HG02852 (cell line): Measurements from ENCODE around the gene CARS1.
"Not testable (repeated sequence)": the region's sequence is repeated elsewhere in the genome, so short reads cannot be mapped to it uniquely, and the experiment has no call there.

ENCODE experiments used
- ATAC-seq: cut with Tn5 transposase; IDR thresholded peaks from one replicate; pipeline ENCODE4 v1.9.1; 2021; ENCODE audit warnings: mild to moderate bottlenecking, moderate library complexity; ENCODE audit not compliant: unreplicated experiment

Gene CARS1

GRCh38 chr11:3090096-3090901 is 33.1 kb upstream of the CARS1 start:
- ATAC-seq, result no peak

GRCh38 chr11:3089236-3090061 is 32.2 kb upstream of the CARS1 start:
- no peak for ATAC-seq

GRCh38 chr11:3088806-3089205 is 31.6 kb upstream of the CARS1 start:
- no peak for ATAC-seq

- ATAC-seq, result no peak
Observed at GRCh38 chr11:3087821-3088800, 30.9 kb upstream of the CARS1 start.

GRCh38 chr11:3087373-3087772 is 30.1 kb upstream of the CARS1 start:
- no peak for ATAC-seq

- no peak for ATAC-seq
Observed at GRCh38 chr11:3086671-3087150, 29.5 kb upstream of the CARS1 start.

- ATAC-seq, result no peak
Observed at GRCh38 chr11:3086114-3086513, 28.9 kb upstream of the CARS1 start.

- no peak for ATAC-seq
Observed at GRCh38 chr11:3085052-3085451, 27.8 kb upstream of the CARS1 start.

- ATAC-seq, result no peak
Observed at GRCh38 chr11:3083321-3083720, 26.1 kb upstream of the CARS1 start.

- ATAC-seq, result no peak
Observed at GRCh38 chr11:3081386-3081751, 24.1 kb upstream of the CARS1 start.

GRCh38 chr11:3080733-3081385 is 23.6 kb upstream of the CARS1 start:
- no peak for ATAC-seq

- no peak for ATAC-seq
Observed at GRCh38 chr11:3080104-3080503, 22.9 kb upstream of the CARS1 start.

- ATAC-seq, result no peak
Observed at GRCh38 chr11:3077846-3078440, 20.7 kb upstream of the CARS1 start.

GRCh38 chr11:3077189-3077836 is 20.1 kb upstream of the CARS1 start:
- no peak for ATAC-seq

- no peak for ATAC-seq
Observed at GRCh38 chr11:3074912-3075589, 17.8 kb upstream of the CARS1 start.

GRCh38 chr11:3073029-3073435 is 15.8 kb upstream of the CARS1 start:
- no peak for ATAC-seq

GRCh38 chr11:3069425-3069824 is 12.2 kb upstream of the CARS1 start:
- no peak for ATAC-seq

GRCh38 chr11:3066308-3066707 is 9.1 kb upstream of the CARS1 start:
- not testable (repeated sequence) for ATAC-seq

GRCh38 chr11:3064709-3065108 is 7.5 kb upstream of the CARS1 start:
- ATAC-seq, result not testable (repeated sequence)
